Measurements from ENCODE around the gene EIF2S2.

EIF2S2 gene

DNA sequence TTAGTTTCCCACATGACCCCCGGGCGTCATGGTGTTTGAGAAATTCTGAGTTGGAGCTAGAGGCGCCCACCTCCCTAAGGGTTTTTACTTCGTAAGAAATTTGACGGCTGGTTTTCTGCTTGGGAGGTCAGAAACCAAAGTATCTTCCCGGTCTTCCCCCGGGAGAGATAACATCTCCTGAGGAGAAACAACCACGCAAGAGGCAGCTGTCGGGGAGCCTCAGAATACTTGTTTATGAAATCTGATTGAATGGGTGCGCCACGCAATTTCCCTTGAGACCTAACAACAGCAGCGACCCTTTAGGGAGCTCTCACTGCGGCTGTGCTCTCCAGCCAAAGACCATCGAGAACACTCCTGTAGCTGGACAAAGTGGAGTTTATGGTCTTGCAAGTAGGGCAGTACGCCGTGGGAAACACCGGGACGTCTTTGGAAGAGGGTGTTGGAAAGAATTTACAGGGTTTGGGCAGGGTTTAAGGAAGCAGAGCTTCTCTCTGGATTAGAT lies 608 bp upstream of the EIF2S2 start:
- peak overlapping the region; percentile 93 for H3K9ac ChIP-seq (ENCODE audit: low read length)
- H3K4me1 ChIP-seq (ENCODE audit: control insufficient read depth, insufficient read depth, low read length): peaks cover 11% of the 10 kb centered on the region
- H3K4me3 ChIP-seq (ENCODE audit: low read length): peak overlapping the region; percentile 65
- no peaks in the 10 kb centered on the region for H3K27me3 ChIP-seq (ENCODE audit: control insufficient read depth, insufficient read depth, low read length)
- no peaks in the 10 kb centered on the region for H3K9me3 ChIP-seq (ENCODE audit: control insufficient read depth, low read length)
- H3K36me3 ChIP-seq (ENCODE audit: control insufficient read depth, insufficient read depth, low read length): no peaks in the 10 kb centered on the region

DNA sequence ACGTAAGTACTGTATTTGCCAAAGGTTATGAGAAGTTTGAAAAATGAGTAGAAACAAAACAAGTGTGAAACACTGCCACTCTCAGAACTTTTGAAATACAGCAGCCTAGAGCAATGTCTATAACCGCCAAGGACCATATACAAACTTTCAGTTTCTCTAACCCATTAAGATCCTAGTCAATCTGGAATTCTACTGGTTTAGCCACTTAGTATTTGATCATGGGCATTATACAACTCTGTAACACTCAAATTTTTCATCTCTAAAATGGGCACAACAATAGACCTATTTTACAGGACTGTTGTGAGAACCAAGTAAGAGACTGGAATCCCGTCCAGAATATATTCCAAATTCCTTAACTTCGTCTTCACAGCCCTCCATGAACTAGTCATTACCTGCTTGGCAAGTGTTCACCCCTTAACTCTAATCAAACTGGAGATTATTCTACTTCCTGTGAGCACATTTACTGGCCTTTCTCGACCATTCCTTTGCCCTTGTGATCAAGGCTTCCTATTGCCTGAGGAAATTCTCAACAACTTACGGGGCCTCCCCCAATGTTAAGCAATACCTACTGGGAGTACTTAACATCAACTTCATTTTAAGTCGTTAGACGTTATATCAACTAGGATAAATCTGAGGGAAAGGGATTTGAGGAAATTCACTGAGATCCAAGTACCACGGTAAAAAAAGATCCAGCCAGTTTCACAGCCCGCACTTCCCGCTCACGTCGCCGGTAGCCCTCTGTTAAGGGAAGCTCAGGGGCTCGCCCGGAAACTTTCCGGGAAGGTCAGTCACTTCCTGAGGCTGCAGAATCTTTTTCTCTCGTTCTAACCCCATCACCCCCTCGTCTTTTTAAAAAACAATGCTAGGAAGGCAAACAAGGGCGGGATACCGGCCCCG lies 1.1 kb downstream of the EIF2S2 start:
- Histone ChIP-seq H3K9me3 (ENCODE audit: control insufficient read depth, low read length) (no peaks in the 10 kb centered on the region), H3K9ac (ENCODE audit: low read length) (peak overlapping the region; percentile 93), H3K4me1 (ENCODE audit: control insufficient read depth, insufficient read depth, low read length) (peaks cover 11% of the 10 kb centered on the region), H3K27me3 (ENCODE audit: control insufficient read depth, insufficient read depth, low read length) (no peaks in the 10 kb centered on the region), H3K36me3 (ENCODE audit: control insufficient read depth, insufficient read depth, low read length) (no peaks in the 10 kb centered on the region), H3K4me3 (ENCODE audit: low read length) (peak overlapping the region; percentile 65)

DNA sequence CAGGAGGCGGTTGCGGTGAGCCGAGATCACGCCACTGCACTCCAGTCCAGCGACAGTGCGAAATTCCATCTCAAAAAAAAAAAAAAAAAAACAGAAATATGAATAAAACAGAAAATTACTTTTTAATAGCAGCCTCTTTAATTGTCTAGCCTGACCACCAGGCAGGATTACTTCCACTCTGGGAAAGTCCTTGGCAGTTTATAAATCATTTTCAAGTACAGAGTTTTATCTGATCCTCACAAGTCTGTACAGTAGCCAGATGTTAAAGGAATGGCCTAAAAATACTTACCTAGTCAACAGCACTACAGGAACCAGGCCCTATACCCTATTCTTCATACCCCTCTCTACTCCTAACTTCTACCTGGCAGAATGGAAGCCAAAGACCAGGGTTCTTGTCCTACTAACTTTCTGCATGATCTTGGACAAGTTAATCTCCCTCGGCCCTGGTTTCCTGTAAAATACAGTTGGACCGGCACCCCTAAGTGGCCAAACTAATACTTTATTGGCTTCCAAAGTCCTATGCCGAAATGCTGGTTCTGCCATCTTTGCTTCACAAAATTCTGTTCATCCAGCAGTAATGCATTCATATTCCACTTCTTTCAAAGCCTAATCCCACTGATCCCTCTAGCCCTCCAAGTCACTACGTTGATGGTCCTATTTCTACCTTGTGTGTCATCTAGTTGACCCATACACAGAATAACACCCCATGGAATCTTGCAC lies 1.9 kb downstream of the EIF2S2 start:
- H3K4me1 ChIP-seq (ENCODE audit: control insufficient read depth, insufficient read depth, low read length): peaks cover 11% of the 10 kb centered on the region
- H3K9me3 ChIP-seq (ENCODE audit: control insufficient read depth, low read length): no peaks in the 10 kb centered on the region
- H3K4me3 ChIP-seq (ENCODE audit: low read length): peak overlapping the region; percentile 65
- peaks cover under 1% of the 10 kb centered on the region for H3K36me3 ChIP-seq (ENCODE audit: control insufficient read depth, insufficient read depth, low read length)
- H3K9ac ChIP-seq (ENCODE audit: low read length): peak overlapping the region; percentile 93
- no peaks in the 10 kb centered on the region for H3K27me3 ChIP-seq (ENCODE audit: control insufficient read depth, insufficient read depth, low read length)

DNA sequence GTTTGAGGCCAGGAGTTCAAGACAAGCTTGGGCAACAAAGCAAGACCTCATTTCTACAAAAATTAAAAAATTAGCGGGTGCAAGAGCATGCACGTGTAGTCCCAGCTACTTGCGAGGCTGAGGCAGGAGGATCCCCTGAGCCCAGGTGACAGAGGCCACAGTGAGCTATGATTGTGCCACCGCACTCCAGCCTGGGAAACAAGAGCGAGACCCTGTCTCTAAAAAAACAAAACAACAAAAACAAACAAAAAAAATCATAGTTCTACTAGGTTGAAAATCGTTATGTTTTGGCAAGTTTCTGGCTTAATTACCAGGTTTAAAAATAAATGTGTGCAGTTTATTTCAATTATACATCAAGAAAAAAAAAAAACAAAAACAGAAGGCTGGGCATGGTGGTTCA lies 2.6 kb downstream of the EIF2S2 start:
- no peak overlapping the region for H3K9ac ChIP-seq (ENCODE audit: low read length)
- no peaks in the 10 kb centered on the region for H3K27me3 ChIP-seq (ENCODE audit: control insufficient read depth, insufficient read depth, low read length)
- H3K9me3 ChIP-seq (ENCODE audit: control insufficient read depth, low read length): no peaks in the 10 kb centered on the region
- no peak overlapping the region for H3K4me3 ChIP-seq (ENCODE audit: low read length)
- H3K36me3 ChIP-seq (ENCODE audit: control insufficient read depth, insufficient read depth, low read length): peaks cover 7% of the 10 kb centered on the region
- peaks cover 11% of the 10 kb centered on the region for H3K4me1 ChIP-seq (ENCODE audit: control insufficient read depth, insufficient read depth, low read length)

- H3K4me3 ChIP-seq (ENCODE audit: low read length): no peak overlapping the region
- H3K36me3 ChIP-seq (ENCODE audit: control insufficient read depth, insufficient read depth, low read length): peaks cover 7% of the 10 kb centered on the region
- no peak overlapping the region for H3K9ac ChIP-seq (ENCODE audit: low read length)
- no peaks in the 10 kb centered on the region for H3K9me3 ChIP-seq (ENCODE audit: control insufficient read depth, low read length)
- H3K27me3 ChIP-seq (ENCODE audit: control insufficient read depth, insufficient read depth, low read length): no peaks in the 10 kb centered on the region
- peaks cover 11% of the 10 kb centered on the region for H3K4me1 ChIP-seq (ENCODE audit: control insufficient read depth, insufficient read depth, low read length)
Measured at GRCh38 chr20:34108616-34109174, 3.3 kb downstream of the EIF2S2 start.

DNA sequence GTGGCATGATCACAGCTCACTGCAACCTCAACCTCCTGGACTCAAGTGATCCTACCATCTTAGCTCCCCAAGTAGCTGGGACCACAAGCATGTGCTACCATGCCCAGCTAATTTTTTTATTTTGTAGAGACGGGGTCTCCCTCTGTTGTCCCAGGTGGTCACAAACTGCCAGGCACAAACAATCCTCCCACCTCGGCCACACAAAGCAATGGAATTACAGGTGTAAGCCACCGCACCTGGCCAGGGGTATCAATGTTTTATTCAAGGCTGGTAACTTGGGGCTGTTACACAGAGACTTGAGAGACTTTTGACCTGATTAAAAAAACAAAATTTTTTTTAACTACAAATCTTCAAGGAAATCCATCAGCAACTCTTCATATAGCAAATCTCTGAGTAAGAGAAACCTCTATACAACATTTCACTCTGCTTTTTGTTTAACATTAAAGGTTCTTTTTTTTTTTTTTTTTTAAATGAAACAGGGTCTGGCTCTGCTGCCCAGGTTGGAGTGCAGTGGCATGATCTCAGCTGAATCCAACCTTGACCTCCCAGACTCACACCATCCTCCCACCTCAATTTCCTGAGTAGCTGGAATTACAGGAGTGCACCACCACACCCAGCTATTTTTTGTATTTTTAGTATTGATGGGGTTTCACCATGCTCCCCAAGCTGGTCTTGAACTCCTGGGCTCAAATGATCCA lies 5.9 kb downstream of the EIF2S2 start:
- peaks cover 11% of the 10 kb centered on the region for H3K4me1 ChIP-seq (ENCODE audit: control insufficient read depth, insufficient read depth, low read length)
- peaks cover 15% of the 10 kb centered on the region for H3K36me3 ChIP-seq (ENCODE audit: control insufficient read depth, insufficient read depth, low read length)
- no peak overlapping the region for H3K9ac ChIP-seq (ENCODE audit: low read length)

GRCh38 chr20:34104059-34104458 lies 8.0 kb downstream of the EIF2S2 start:
- Histone ChIP-seq H3K4me1 (ENCODE audit: control insufficient read depth, insufficient read depth, low read length) (no peaks in the 10 kb centered on the region), H3K36me3 (ENCODE audit: control insufficient read depth, insufficient read depth, low read length) (peaks cover 15% of the 10 kb centered on the region)

More for the DNA sequence above, 5.9 kb downstream of the EIF2S2 start:
- H3K4me3 ChIP-seq (ENCODE audit: low read length): no peak overlapping the region
- no peaks in the 10 kb centered on the region for H3K9me3 ChIP-seq (ENCODE audit: control insufficient read depth, low read length)
- H3K27me3 ChIP-seq (ENCODE audit: control insufficient read depth, insufficient read depth, low read length): no peaks in the 10 kb centered on the region

GRCh38 chr20:34102342-34102741 lies 9.7 kb downstream of the EIF2S2 start:
- no peak overlapping the region for H3K9ac ChIP-seq (ENCODE audit: low read length)
- H3K4me1 ChIP-seq (ENCODE audit: control insufficient read depth, insufficient read depth, low read length): no peaks in the 10 kb centered on the region
- no peaks in the 10 kb centered on the region for H3K9me3 ChIP-seq (ENCODE audit: control insufficient read depth, low read length)
- peaks cover 15% of the 10 kb centered on the region for H3K36me3 ChIP-seq (ENCODE audit: control insufficient read depth, insufficient read depth, low read length)
- no peak overlapping the region for H3K4me3 ChIP-seq (ENCODE audit: low read length)
- no peaks in the 10 kb centered on the region for H3K27me3 ChIP-seq (ENCODE audit: control insufficient read depth, insufficient read depth, low read length)

More at GRCh38 chr20:34104059-34104458, 8.0 kb downstream of the EIF2S2 start:
- H3K27me3 ChIP-seq (ENCODE audit: control insufficient read depth, insufficient read depth, low read length): no peaks in the 10 kb centered on the region
- H3K4me3 ChIP-seq (ENCODE audit: low read length): no peak overlapping the region
- no peak overlapping the region for H3K9ac ChIP-seq (ENCODE audit: low read length)
- H3K9me3 ChIP-seq (ENCODE audit: control insufficient read depth, low read length): no peaks in the 10 kb centered on the region

GRCh38 chr20:34100576-34100975 lies 11.5 kb downstream of the EIF2S2 start:
- H3K4me1 ChIP-seq (ENCODE audit: control insufficient read depth, insufficient read depth, low read length): no peaks in the 10 kb centered on the region
- no peak overlapping the region for H3K4me3 ChIP-seq (ENCODE audit: low read length)
- H3K36me3 ChIP-seq (ENCODE audit: control insufficient read depth, insufficient read depth, low read length): peaks cover 19% of the 10 kb centered on the region
- H3K9me3 ChIP-seq (ENCODE audit: control insufficient read depth, low read length): no peaks in the 10 kb centered on the region
- H3K27me3 ChIP-seq (ENCODE audit: control insufficient read depth, insufficient read depth, low read length): no peaks in the 10 kb centered on the region
- H3K9ac ChIP-seq (ENCODE audit: low read length): no peak overlapping the region

DNA sequence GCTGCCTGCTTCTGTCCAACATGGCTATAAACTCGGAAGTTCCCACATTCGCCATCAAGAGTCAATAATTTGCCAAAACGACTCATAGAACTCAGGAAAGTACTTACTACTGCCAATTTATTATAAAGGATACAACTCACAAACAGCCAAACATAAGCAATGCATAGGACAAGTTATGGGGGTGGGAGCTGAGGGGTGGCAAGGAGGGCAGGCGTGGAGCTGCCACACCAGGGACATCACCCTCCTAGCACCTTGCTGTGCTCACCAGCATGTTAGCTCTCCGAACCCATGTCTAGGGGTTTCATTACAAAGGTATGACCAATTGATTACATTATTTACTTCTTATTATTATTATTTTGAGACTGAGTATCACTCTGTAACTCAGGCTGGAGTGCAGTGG lies 12.4 kb downstream of the EIF2S2 start:
- H3K36me3 ChIP-seq (ENCODE audit: control insufficient read depth, insufficient read depth, low read length): peaks cover 13% of the 10 kb centered on the region

DNA sequence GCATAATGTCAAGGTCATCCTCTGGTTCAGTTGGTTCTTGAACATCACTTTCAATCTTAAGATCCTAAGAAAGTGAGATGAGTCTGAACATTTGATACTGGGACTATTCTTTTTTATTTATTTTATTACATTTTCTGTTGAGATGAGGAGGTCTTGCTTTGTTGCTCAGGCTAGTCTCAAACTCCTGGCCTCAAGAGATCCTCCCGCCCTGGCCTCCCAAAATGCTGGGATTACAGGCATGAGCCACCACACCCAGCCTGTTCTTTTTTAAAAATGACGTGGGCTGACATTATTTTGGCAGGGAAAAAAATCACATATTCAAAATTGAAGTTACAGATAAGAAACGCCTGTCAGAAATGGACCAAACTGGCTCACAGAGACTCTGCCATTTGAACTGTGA lies 13.5 kb downstream of the EIF2S2 start:
- Histone ChIP-seq H3K4me1 (ENCODE audit: control insufficient read depth, insufficient read depth, low read length) (no peaks in the 10 kb centered on the region), H3K36me3 (ENCODE audit: control insufficient read depth, insufficient read depth, low read length) (peaks cover 12% of the 10 kb centered on the region), H3K27me3 (ENCODE audit: control insufficient read depth, insufficient read depth, low read length) (no peaks in the 10 kb centered on the region), H3K4me3 (ENCODE audit: low read length) (no peak overlapping the region), H3K9me3 (ENCODE audit: control insufficient read depth, low read length) (no peaks in the 10 kb centered on the region), H3K9ac (ENCODE audit: low read length) (no peak overlapping the region)

More for the DNA sequence above, 12.4 kb downstream of the EIF2S2 start:
- Histone ChIP-seq H3K9me3 (ENCODE audit: control insufficient read depth, low read length) (no peaks in the 10 kb centered on the region), H3K4me3 (ENCODE audit: low read length) (no peak overlapping the region), H3K9ac (ENCODE audit: low read length) (no peak overlapping the region), H3K27me3 (ENCODE audit: control insufficient read depth, insufficient read depth, low read length) (no peaks in the 10 kb centered on the region), H3K4me1 (ENCODE audit: control insufficient read depth, insufficient read depth, low read length) (no peaks in the 10 kb centered on the region)
